Parathyroid adenoma (tissue), 2 donors: ENCODE data around the gene LITAF.
A peak's percentile ranks its signal among the peaks of the same experiment; 100 is the strongest.

ENCODE experiments used
- H2AFZ ChIP-seq: fragments of 300-600 bp; sonication (generic); one replicate; pipeline ENCODE4 v1.7.0; 2017; ENCODE audit warnings: antibody characterized with exemption, mild to moderate bottlenecking
- H3K27ac ChIP-seq: fragments of 300-600 bp; sonication (generic); one replicate; pipeline ENCODE4 v1.7.0; 2017
- H3K27me3 ChIP-seq: fragments of 300-600 bp; sonication (generic); one replicate; pipeline ENCODE4 v1.7.0; 2017; ENCODE audit warnings: low read length; ENCODE audit not compliant: control insufficient read depth, insufficient read depth
- H3K36me3 ChIP-seq: fragments of 300-600 bp; sonication (generic); one replicate; pipeline ENCODE4 v1.7.0; 2017; ENCODE audit warnings: low read length; ENCODE audit not compliant: control insufficient read depth, insufficient read depth
- H3K4me1 ChIP-seq: fragments of 300-600 bp; sonication (generic); one replicate; pipeline ENCODE4 v1.7.0; 2017; ENCODE audit warnings: control low read depth
- H3K4me2 ChIP-seq: fragments of 300-600 bp; sonication (generic); one replicate; pipeline ENCODE4 v1.7.0; 2017; ENCODE audit warnings: low read length
- H3K4me3 ChIP-seq: fragments of 300-600 bp; sonication (generic); one replicate; pipeline ENCODE4 v1.7.0; 2017; ENCODE audit warnings: low read depth, low read length
- H3K79me2 ChIP-seq: fragments of 300-600 bp; sonication (generic); one replicate; pipeline ENCODE4 v1.7.0; 2017; ENCODE audit warnings: control low read depth
- H3K9ac ChIP-seq: fragments of 300-600 bp; sonication (generic); one replicate; pipeline ENCODE4 v1.7.0; 2017; ENCODE audit warnings: mild to moderate bottlenecking
- H3K9me3 ChIP-seq: fragments of 300-600 bp; sonication (generic); one replicate; pipeline ENCODE4 v1.7.0; 2017; ENCODE audit warnings: low read length; ENCODE audit not compliant: control insufficient read depth
- CTCF ChIP-seq: fragments of 300-600 bp; sonication (generic); IDR thresholded peaks from one replicate; pipeline ENCODE4 v1.7.0; 2017; ENCODE audit warnings: antibody characterized with exemption, mild to moderate bottlenecking
- donor health status: primary hyperparathyroidism.

Gene LITAF

GRCh38 chr16:11589198-11589550 is 2.5 kb upstream of the LITAF start:
- H3K27ac ChIP-seq: no peak overlapping the region
- no peaks in the 10 kb centered on the region for H3K27me3 ChIP-seq
- H3K9ac ChIP-seq: no peak overlapping the region
- TF ChIP-seq CTCF: no peak
- H3K36me3 ChIP-seq: no peaks in the 10 kb centered on the region
- H3K79me2 ChIP-seq: peaks cover 6% of the 10 kb centered on the region
- H3K9me3 ChIP-seq: no peaks in the 10 kb centered on the region
- no peak overlapping the region for H2AFZ ChIP-seq
- no peak overlapping the region for H3K4me2 ChIP-seq
- peaks cover 8% of the 10 kb centered on the region for H3K4me1 ChIP-seq
- H3K4me3 ChIP-seq: no peak overlapping the region

- Histone ChIP-seq H3K9me3 (no peaks in the 10 kb centered on the region), H3K4me2 (no peak overlapping the region), H2AFZ (no peak overlapping the region), H3K27ac (no peak overlapping the region), H3K36me3 (no peaks in the 10 kb centered on the region), H3K4me1 (peaks cover 8% of the 10 kb centered on the region), H3K27me3 (no peaks in the 10 kb centered on the region), H3K9ac (no peak overlapping the region), H3K79me2 (peaks cover 6% of the 10 kb centered on the region), H3K4me3 (no peak overlapping the region)
- TF ChIP-seq CTCF: no peak
Observed at GRCh38 chr16:11588321-11589197, 1.8 kb upstream of the LITAF start.

- no peaks in the 10 kb centered on the region for H3K27me3 ChIP-seq
- H3K9me3 ChIP-seq: no peaks in the 10 kb centered on the region
- H3K27ac ChIP-seq: peak overlapping the region; percentile 67
- peak overlapping the region; percentile 95 for H2AFZ ChIP-seq
- H3K36me3 ChIP-seq: no peaks in the 10 kb centered on the region
- H3K4me2 ChIP-seq: peak overlapping the region; percentile 98
- H3K4me3 ChIP-seq: peak overlapping the region; percentile 70
- TF ChIP-seq CTCF: no peak
- H3K79me2 ChIP-seq: peaks cover 6% of the 10 kb centered on the region
- H3K9ac ChIP-seq: no peak overlapping the region
- H3K4me1 ChIP-seq: peaks cover 8% of the 10 kb centered on the region
Observed at GRCh38 chr16:11587643-11588247, 1.0 kb upstream of the LITAF start.

GRCh38 chr16:11586378-11586855 is 302 bp downstream of the LITAF start:
- Histone ChIP-seq H2AFZ (peak overlapping the region; percentile 85), H3K36me3 (no peaks in the 10 kb centered on the region), H3K4me3 (peak overlapping the region; percentile 63), H3K9ac (peak overlapping the region; percentile 55), H3K27ac (peak overlapping the region; percentile 70), H3K27me3 (no peaks in the 10 kb centered on the region), H3K4me2 (peak overlapping the region; percentile 98), H3K9me3 (no peaks in the 10 kb centered on the region), H3K4me1 (peaks cover 8% of the 10 kb centered on the region), H3K79me2 (peaks cover 6% of the 10 kb centered on the region)
- TF ChIP-seq CTCF: no peak
